OCI-LY7 (cell line): ENCODE results near the gene CFH.

ENCODE experiments used
- EZH2phosphoT487 ChIP-seq: fragments of 200-600 bp; sonication (generic); IDR thresholded peaks from 2 replicates; pipeline ENCODE4 v1.6.1; 2018; ENCODE audit warnings: low read depth, borderline replicate concordance, mild to moderate bottlenecking, mixed run types, antibody characterized with exemption, low read length, moderate library complexity, mixed read lengths
- TF ChIP-seq, protein P1 (sequence below): fragments of 200-600 bp; sonication (generic); conservative IDR thresholded peaks from 2 replicates; pipeline ENCODE4 v1.5.1; 2014; ENCODE audit warnings: mild to moderate bottlenecking, antibody characterized with exemption, low read length, moderate library complexity, mixed read lengths

GRCh38 chr1:196608390-196609369, 43.2 kb upstream of the CFH start, which contains the start of gene KCNT2:
- no peak for TF ChIP-seq EZH2phosphoT487
- TF ChIP-seq, protein P1, sequence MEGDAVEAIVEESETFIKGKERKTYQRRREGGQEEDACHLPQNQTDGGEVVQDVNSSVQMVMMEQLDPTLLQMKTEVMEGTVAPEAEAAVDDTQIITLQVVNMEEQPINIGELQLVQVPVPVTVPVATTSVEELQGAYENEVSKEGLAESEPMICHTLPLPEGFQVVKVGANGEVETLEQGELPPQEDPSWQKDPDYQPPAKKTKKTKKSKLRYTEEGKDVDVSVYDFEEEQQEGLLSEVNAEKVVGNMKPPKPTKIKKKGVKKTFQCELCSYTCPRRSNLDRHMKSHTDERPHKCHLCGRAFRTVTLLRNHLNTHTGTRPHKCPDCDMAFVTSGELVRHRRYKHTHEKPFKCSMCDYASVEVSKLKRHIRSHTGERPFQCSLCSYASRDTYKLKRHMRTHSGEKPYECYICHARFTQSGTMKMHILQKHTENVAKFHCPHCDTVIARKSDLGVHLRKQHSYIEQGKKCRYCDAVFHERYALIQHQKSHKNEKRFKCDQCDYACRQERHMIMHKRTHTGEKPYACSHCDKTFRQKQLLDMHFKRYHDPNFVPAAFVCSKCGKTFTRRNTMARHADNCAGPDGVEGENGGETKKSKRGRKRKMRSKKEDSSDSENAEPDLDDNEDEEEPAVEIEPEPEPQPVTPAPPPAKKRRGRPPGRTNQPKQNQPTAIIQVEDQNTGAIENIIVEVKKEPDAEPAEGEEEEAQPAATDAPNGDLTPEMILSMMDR, result no peak
